ENCODE measurements around the gene PLCB1. TPM values are rescaled to one million over a fixed set of nuclear protein-coding genes. Genes with fewer than 3 reads are reported as not detected.
A peak's percentile ranks its signal among the peaks of the same experiment; 100 is the strongest.
"Not testable (repeated sequence)": the region's sequence is repeated elsewhere in the genome, so short reads cannot be mapped to it uniquely, and the experiment has no call there.

The PLCB1 gene
- polyA plus RNA-seq, 4 donors, result 39.1 to 53.5 (median 46.3) TPM

DNA sequence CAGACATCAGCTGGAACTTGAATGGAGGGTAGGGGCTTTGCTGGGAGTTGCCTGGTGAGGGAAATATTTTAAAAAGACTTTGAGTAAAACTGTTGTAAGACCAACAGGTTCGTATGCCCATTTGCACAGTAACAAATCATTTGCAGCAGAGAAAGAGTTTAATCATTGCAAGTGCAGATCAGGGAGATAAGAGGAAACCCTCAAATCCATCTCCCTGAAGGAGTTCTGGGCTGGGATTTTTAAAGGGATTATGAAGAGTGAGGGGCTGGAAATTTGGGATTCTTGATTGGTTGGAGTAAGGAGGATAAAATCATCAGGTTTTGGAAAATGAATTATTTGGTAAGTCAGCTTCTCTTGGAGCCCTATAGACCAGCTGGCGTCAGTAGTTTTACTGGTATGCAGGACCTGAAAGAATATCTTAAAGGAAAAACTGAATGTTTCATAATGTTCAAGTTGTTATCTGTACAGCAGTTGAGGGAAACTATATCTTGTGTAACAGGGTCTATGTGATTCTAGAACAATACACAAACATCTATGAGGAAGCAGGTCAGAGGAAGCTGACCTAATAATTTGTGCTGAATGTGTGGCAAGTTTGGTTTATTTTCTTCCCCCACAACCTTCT, 295.5 kb downstream of the PLCB1 start:
- DNase-seq (ENCODE audit: low read depth in 4 of 4, low spot score in 3 of 4), result no peak

DNA sequence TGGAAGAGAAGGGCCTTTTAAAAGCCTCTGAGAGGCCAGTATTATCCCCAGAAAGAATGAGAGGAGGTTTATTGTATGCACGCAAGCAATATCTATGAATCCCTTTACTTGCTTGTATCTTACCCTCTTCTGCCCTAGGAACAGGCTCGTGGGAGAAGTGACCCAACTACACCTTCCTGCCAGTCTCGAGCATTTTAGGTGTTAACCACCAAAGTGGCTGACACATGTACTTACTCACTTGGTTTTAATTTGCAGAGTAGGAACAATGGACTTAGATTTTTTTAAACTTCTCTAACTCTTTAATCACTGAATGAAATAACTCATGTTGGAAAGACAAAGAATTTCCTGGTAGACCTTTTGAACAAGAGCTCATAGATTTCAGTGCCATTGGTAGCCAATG, 296.9 kb downstream of the PLCB1 start:
- DNase-seq (ENCODE audit: low read depth in 4 of 4, low spot score in 3 of 4), result no peak

DNA sequence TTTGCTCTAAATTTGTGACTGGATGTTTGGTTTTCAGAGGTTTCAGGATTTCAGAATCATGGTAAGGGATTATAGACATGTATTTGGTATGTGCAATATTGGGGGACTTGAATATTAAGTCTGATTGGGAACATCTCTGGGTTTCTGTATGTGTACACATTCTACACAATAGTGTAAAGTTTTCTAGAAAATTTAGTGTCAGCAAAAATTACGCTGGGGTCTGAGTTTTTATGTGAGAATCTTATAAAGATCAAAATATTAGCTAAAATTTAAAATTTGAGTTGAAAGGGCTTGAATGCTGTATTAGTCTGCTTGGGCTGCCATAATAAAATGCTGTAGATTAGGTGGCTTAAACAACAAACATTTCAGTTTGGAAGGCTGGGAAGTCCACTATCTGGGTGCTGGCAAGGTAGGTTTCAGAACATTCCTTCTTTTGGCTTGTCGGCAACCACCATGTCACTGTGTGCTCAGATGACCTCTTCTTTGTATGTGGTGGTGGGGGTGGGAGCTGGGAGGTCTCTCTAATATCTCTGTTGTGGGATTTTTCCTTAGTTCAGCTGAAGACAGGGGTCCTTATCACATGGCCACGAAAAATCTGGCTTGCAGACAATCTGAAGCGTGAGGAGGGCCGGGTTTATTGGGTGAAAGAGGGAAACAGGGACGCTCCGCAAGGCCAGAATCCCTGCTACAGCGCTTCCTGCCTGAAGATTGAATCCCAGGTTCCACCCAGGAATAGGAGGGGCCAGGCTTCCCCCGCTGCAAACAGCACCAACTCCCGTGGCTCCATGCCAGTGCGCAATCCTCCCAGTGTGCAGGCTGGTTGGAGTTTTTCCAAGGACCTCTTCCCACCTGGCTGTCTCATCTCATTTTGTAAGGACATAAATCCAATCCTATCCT, 299.7 kb downstream of the PLCB1 start:
- DNase-seq (ENCODE audit: low read depth in 4 of 4, low spot score in 3 of 4), result peak in 2 of 4 donors; percentile 32 to 35

DNA sequence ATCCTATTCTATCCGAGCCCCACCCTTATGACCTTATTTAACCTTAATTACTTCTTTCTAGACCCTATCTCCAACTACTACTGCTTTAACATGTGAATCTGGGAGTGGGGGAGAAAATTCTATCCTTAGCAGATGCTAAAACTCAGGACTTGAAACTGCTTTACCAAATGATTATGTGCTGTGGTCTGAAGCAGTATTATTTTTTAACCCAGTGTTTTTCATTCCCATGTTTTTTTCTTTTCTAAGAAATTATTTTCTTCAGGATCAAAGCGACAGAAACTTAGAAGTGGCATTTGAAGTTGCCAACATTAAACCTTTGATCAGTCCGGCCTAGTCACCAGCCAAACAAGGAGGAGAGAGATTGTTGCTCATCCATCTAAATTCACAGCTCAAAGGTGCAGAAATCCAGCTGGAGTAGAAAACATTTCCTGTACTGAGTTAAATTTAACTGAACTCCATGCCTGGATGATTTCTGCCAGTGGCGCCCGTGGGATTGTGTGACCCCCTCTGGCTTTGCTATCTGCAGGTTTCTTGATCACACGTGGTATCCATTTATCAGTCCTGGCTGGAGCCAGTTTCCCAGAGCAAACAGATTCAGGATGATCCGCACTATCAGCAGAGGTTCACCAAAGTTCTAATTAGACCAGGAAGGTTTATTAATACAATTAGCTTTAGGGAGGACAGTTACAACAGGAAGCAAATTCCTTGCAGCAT, 300.5 kb downstream of the PLCB1 start:
- peak in 1 of 4 donors; percentile 43 for DNase-seq (ENCODE audit: low read depth in 4 of 4, low spot score in 3 of 4)

DNA sequence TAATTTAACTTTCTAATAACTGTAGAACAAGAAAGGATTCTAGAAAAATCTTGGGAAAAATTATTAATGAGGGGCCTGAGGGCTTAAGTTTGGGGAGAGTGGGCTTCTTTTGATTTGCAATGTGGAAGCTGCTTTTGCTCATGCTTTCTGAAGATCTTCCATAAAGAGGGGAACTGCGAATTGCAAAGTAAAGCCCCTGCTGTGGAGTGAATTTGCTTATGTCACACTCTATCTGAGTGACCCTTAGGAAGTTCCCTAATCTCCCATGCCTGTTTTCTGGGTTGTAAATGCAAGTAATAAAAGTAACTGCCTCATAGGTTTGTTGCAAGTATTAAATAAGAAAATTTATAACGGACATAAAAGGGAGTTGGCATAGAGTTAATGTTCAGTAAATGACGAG, 301.2 kb downstream of the PLCB1 start:
- no peak for DNase-seq (ENCODE audit: low read depth in 4 of 4, low spot score in 3 of 4)

DNA sequence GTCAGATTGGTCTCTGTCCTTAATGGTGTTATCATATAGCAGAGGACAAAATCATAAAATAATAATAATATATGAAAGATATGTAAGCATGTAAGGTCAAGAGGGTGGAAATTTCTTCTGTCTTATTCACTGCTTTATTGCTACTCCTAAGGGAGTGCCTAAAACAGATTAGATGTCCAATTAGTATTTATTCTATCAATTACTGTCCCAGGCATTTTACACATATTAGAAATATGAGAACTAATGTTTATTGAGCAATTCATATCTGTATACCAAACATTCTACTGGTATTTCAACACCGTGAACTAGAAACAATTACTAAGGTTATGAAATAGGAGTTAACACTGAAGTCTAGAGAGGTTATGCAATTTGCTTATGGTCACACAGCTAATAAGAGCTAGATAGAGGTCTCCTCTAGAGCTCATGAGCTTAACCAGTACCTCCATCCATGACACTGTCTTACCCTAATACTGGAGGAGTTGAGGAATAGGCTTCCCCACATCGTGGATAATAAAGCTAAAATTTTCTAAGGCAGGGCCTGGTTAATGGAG, 302.3 kb downstream of the PLCB1 start:
- no peak for DNase-seq (ENCODE audit: low read depth in 4 of 4, low spot score in 3 of 4)

DNA sequence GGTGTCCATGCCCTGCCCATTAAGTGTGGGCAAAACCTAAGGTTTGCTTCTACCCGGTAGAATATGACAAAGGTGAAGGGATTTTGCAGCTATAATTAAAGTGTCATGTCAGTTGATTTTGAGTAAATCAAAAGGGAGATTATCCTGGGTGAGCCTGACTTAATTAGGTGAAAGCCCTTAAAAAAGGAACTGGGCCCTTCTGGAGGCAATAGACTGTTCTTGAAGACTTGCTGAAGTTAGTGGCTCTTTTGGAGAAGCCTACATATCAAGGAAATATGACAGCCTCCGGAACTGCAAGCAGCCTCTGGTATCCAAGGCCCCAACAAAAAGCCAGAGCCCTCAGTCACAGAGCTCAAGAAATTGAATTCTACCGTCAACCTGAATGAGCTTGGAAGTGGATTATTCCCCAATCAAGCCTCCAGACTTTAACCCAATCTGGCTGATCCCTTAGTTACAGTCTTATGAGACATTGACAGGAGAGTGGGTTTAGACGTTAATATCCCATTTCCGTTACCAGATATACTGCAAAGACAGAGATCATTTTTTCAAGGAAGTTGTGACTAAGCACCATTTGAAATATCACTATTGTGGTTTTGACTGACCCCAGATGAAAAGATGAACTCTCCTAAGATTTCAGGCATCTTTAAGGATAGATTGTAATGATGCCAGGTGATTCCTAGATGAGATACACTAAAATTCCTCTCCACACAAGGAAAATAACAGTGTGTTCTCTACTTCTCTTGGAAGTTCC, 303.4 kb downstream of the PLCB1 start:
- DNase-seq (ENCODE audit: low read depth in 4 of 4, low spot score in 3 of 4), result no peak

DNA sequence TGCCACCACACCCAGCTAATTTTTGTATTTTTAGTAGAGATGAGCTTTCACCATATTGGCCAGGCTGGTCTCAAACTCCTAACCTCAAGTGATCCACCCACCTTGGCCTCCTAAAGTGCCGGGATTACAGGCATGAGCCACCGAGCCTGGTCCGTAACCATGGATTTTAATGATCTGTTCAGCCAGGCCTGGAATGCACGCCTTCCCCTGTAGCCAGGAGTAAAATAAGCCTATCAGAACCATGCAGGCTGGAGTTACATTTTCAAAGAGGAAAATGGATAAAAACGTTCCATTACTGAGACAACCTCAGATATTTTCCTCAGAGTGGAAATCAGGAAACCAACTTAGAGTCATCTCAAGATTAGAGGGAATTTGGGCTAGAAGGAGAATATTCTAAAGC, 304.9 kb downstream of the PLCB1 start:
- DNase-seq (ENCODE audit: low read depth in 4 of 4, low spot score in 3 of 4), result not testable (repeated sequence)

DNA sequence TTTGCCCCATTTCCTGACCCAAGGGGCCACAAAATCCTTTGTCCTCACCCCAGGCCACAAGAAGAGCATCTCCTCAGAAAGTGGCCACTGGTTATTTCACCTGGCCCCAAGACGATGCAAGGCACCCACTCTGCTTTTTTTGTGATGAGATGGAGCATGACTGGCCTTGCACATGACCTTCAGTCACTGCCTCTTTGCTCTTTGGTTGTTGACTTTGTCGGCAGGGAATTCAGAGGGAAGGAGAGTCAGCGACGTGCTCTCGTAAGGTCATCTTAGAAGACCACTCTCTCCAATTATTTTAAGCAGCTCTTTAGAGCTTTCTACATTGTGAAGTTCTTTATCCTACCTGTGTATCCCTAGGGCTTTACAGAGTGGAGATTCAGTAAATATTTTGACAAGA, 306.7 kb downstream of the PLCB1 start:
- no peak for DNase-seq (ENCODE audit: low read depth in 4 of 4, low spot score in 3 of 4)

DNA sequence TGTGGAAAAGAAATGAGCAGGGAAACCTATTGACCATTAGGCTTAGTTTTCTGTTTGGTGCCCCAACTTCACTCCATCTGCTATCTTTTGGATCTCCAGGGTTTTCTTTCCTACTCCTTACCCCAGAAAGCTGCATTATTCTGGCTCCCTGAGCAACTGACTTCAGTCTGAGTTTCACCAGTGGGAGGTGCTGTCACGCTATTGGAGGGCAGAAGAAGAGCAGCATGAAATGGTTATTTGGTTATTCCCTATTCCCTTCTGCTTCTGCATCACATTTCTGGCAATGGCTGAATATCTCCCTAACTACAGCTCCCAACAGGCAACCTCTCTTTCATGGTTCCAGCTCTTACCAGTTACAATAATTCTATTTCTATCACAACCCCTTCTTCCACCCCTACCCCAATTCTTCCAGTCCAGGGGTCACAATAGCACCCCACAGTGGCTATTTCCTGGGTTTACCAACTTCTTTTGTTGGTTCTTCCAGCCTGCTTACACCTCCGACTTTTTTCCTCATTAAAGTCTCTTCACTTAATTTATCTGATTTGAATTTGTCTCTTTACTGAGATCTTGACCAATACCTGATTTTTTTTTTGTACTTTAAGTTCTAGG, 311.5 kb downstream of the PLCB1 start:
- no peak for DNase-seq (ENCODE audit: low read depth in 4 of 4, low spot score in 3 of 4)

DNA sequence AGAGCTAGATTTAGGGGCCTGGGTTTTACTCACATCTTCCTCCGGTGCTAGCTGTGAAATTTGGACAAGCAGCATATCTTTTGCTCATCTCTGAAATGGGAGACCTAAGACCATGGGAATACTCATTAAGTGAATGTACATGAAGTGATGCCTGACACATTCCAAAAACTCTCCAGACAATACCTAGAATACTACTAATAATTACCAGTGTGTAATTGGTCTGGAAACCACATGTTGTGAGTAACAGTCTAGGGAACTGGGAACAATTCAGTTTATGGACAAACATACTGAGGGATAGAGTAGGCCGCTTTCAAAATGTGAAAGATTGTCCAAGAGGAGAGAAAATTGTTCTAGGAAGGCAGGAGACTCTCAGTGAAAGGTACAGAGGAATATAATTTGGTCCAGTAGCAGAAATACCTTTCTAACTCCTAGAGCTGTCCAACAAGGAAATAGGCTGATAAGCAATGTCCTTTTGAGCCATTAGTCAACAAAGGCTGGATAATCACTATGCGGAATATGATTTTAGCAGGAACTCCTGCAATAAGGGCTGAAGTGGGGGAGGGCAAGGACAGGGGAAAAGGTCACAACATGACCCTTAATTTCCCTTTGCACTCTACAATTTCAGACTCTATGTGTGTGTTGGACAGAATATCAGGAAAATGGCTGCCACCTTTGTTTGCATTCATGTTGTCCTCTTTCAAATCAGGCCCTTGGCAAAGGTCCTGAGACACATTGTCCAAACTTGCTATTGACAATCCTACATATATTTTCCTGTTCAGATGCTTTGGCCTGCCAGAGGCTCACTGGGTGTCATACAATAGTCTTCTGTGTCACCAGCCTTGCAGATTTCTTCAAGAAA, 315.4 kb downstream of the PLCB1 start:
- DNase-seq (ENCODE audit: low read depth in 4 of 4, low spot score in 3 of 4), result no peak

DNA sequence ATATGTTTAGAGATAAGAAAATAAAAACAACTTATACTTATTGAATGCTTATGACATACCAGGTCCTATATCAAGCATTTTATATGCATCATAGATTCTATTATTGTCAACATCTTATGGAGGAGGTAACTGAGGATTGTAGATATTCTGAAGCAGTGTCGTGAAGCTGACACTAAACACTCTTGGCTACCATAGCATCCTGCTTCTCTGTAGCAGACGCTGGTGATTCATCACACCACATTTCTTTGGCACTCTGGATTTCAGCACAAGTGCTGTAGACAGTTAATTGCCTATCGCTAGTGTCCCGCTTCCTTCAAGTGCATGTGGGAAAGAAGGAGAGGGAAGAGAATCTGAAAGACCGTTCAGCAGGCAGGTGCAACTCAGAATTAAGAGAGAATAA, 317.1 kb downstream of the PLCB1 start:
- no peak for DNase-seq (ENCODE audit: low read depth in 4 of 4, low spot score in 3 of 4)

DNA sequence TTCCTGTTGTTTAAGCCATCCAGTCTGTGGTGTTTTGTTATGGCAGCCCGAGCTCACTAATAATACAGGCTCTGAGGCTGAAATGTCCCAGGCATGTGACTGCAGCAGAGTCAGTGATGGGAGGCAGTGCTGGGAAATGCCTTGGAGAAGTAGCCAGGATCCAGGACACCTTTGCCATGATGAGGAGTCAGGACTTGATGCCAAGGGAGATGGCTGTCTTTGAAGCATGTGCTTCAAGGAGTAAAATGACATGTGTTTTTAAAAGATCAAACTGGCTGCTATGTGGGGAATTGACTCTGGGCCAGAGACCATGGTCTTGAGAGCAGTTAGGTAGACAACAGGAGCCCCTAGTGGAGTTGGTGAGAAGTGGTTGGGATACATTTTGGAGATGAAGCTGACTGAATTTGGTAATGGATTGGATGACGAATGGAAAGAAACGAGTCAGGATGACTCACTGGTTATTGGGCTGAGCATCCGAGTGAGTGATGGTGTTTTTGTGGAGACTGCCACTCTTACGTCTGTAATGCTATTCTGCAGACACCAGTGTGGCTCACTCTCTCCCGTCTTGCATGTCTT, 322.2 kb downstream of the PLCB1 start:
- no peak for DNase-seq (ENCODE audit: low read depth in 4 of 4, low spot score in 3 of 4)

DNA sequence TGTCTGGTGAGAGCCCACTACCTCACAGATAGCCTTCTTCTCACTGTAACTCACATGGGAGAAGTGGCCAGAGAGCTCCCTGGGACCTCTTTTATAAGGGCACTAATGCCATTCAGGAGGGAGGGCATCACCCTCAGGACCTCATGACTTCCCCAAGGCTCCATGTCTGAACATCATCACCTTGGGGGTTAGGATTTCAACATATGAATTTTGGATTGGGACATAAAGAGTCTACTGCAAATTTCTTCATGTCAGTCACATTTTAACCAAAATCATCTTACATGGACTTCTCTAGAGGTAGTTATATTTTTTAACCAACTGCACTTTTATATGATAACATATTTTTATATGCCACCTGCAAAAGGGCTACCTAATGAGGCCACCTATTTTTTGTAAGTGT, 324.7 kb downstream of the PLCB1 start:
- DNase-seq (ENCODE audit: low read depth in 4 of 4, low spot score in 3 of 4), result no peak

DNA sequence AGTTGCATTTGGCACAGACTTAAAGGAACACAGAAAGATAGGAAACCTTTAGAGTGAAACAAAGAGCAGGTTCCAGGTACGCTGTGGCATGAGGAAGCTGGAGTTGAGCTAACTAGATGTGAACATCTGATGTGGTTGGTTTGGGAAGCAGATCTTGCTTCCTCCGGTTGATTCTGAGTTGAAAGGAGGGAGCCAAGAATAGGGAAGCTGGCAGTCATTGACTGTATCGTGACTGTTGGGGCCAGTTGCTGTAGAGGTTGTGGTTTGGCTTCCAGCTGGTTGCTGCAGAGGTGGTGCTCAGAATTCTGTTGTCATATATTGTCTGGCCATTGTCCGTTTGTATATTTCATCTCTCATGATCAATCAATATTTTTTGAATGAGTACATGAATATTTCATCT, 325.9 kb downstream of the PLCB1 start:
- no peak for DNase-seq (ENCODE audit: low read depth in 4 of 4, low spot score in 3 of 4)

DNA sequence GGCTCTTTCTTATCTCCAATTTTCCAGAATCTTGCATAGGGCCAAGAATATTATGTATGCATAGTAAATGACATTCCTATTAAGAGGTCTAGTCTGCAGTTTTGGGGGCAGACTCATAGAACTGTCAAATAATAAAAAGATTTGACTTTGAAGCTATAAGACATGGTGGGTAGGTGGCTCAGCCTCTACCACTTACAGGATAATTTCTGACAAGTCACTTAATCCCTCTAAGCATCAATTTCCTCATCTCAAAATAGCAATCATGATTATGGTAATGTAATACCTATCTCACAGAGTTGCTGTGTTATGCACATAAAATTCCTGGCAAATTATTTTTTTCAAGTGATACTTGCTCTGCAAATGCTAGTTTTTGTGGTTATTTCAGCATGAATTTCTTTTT, 329.1 kb downstream of the PLCB1 start:
- no peak for DNase-seq (ENCODE audit: low read depth in 4 of 4, low spot score in 3 of 4)

DNA sequence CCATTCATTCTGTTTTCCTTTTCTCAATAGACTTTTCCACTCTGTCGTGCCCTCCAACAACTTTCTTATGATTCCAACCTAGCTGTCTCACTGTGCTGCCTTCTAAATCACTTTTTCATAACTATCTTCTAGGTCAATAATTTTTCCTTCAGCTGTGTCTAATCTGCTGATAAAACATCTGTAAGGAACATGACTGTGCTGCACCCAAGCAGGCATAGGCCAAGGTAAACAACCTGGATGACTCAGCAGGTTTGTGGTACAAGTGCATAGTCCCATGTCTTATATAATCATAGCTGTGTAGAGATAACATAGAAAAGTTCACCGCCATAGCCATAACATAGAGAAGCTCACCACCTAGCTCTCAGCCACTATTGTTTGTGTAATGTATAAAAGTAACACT, 332.3 kb downstream of the PLCB1 start:
- DNase-seq (ENCODE audit: low read depth in 4 of 4, low spot score in 3 of 4), result no peak

DNA sequence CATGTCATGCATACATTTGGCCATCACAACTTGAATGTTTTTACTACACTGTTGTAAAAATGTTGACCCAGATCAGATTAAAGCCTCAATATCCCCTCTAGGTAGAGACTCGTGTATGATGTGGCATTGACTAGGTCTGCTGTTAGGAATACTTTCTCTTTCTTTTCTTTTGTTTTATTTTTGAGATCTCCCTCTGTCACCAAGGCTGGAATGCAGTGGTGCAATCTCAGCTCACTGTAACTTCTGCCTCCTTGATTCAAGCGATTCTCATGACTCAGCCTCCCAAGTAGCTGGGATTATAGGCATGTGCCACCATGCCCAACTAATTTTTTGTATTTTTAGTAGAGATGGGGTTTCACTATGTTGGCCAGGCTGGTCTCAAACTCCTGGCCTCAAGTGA, 334.7 kb downstream of the PLCB1 start:
- DNase-seq (ENCODE audit: low read depth in 4 of 4, low spot score in 3 of 4), result not testable (repeated sequence)

DNA sequence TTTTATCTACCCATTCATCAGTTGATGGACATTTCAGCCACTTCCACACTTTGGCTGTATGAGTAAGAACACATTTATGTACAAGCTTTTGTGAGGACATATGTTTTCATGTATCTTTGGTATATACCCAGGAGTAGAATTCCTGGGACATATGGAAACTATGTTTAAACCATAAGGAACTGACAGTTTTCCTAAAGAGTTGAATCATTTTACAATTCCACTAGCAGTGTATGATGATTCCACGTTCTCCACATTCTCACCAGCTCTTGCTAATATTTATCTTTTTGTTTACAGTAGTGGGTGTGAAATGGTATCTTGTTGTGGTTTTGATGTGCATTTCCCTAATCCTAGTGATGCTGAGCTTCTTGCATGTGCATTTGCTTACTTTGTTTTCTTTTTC, 338.1 kb downstream of the PLCB1 start:
- DNase-seq (ENCODE audit: low read depth in 4 of 4, low spot score in 3 of 4), result no peak
